GM21526 (cell line): ENCODE data around the gene MYO15B.

Experiments
- ATAC-seq: cut with Tn5 transposase; IDR thresholded peaks from one replicate; pipeline ENCODE4 v1.9.1; 2021; ENCODE audit warnings: moderate library complexity; ENCODE audit not compliant: unreplicated experiment, low FRiP score

The MYO15B gene

DNA sequence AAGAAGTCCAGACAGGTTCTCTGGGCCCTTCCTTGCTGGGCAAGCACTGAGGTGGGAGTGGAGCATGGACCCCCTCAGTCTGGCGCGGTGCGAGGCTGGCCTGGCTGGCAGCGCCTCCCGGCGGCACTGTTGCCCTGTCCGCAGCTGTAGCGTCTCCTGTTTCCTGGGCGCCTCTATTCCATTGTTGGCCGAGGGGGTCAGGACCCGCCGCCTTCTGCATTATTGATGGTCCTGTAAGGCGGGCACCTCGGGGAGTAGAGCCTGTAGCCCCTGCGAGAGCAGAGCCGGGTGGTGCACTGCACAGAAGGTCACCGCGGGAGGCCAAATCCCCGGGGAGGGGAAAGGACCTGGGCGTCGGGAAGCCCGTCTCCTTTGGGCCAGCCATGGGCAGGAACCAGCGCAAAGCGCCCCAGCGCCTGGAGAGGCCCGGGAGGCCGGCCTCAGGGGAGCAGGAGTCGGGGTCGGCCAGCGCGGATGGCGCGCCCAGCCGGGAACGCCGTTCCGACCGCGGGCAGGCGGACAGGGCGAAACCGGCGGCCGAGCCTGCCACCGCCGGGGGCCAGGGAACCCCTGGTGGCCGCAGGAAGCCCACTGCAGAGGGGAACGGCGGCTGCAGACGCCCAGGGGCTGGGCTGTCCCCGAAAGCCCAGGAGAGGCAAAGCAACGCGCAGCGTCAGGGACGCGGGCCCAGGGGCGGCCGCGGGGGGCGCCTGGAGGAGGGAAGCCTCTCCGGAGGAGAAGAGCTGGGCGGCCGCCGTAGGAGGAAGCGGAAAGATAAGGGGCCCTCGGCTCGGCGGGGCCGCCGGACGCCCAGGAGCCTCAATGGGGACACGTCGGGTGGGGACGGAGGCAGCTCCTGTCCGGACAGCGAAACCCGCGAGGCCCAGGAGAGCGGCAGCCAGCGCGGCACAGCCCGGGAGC is at the start of gene MYO15B:
Gene MYO15B (plus strand): TSS at position 126 of the 921 bp plus-strand sequence. CDS start 258 bp downstream, at position 384.
- ATAC-seq: no peak

DNA sequence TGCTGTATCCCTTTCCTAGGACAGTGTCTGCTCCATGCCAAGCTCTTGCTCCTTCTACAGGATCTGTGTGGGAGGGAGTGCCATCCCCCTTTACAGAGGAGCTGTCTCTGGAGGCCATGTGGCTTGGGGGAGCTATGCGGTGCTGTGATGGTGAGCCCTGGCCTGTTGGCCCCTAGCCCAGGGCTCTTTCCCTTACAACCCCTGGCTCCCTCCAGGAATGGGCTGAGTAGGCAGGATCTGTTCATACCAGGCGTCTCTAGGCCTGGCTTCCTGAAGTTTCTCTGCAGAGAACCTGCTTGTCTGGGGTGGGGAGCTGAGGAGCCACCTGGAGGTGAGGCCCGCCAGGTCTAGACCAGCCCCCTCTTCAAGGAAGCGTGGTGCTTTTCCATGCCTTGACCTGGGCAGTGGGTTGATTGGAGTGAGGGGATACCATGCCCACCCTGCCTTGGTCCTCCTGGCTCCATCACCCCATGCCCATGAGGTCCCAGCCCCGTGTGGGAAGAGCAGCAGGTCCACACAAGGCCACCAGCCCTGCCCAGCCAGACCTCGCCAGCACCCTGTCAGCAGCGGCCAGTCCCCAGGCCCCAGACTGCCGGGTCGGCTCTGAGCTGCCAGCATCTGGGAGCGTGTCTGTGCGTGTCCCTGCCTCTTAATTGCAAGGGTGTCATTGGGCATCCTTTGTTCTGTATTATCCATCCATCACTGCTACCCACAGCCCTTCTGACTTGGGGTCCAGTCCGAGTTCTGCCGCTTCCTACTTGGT is 47.5 kb upstream of the MYO15B start:
- ATAC-seq: no peak

DNA sequence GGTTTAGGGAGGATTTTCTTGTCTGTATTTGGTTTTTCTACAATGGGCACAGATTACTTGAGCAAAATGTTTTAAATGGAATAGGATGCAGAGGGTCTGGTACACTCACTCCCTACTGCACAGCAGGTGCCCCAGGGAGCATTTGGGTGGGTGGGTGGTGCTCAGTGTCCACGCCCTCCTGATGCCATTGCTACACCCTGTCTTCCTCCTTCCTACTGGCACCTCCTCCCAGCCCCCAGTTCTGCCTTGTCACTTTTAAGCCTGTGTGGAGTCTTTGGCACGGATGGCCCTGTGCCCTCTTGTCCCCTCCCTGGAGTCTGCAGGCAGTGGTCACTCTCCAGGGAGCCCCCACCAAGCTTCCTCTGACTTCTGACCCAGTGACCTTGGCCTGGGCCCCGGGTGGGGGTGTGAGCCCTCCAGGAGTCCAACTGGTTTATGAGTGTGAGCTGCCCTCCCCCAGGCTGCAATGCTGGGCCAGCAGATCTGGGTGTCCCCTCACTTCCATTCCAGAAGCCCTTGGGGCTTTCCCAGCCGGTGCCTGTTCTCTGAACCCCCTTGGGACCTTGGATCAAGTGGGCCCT is 46.6 kb upstream of the MYO15B start:
- ATAC-seq: no peak

DNA sequence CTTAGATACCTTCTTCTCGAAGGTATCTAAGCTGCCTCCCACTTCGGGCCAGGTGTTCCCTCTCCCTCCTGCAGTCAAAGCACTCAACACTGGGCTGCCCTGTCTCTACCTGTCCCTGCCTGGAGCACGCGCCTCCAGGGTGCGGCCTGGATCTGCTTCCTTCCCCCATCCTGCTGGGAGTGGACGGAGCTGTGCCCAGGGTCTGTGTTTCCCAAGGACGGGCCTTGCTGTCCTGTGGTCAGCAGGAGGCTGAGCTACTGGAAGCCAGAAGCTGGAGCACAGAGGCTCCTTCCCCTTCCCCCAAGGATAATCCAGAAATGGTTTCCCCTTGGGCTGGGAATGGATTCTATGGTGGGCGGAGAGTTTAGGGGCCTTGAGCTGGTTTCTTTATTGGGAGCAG is 45.4 kb upstream of the MYO15B start:
- no peak for ATAC-seq

DNA sequence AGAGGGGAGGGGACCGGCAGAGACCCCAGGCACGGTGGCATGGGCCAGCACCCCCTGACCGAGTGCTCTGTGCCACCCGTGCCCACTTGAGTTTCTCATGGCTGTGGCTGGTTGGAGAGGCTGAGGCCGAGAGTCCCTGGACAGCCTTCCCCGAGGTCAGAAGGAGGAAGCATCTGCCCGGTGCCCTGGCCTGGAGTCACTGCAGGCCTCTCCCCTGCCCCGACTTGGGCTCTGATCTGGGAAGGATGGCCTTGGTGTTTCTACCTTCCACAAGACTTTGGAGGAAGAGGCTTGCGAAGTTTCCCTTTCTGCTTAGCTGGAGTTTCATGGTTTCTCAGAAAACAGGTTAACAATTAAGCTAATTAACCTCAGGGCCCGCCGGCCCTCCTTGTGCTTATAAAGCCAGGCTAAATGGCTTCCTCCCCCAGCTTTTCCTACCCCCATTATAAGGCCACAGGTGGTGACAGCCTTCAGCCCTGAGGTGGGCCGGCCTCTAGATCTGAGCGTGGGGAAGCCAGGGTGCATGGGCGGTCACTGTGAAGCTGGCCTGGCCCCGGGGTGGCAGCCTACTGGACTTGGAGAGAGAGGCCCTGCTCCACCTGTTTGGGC is 44.8 kb upstream of the MYO15B start:
- no peak for ATAC-seq

DNA sequence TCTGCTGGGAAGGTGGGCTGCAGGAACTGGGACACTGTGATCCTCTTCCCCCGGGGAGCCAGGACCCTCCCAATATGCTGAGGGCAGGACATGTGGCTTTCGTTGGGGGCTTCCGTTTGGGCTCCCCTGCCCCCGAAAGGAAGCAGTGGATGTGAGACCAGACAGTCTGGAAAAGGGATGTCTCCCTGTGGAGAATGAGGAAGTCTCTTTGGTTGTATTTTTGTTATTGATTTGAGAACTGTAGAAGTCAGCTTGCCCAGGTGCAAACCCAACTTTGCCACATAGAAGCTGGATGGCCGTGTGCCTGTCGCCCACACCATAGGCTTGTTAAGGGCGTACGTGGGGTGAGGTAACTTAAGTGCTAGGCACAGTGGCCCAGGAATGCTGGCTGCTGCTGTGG is 43.4 kb upstream of the MYO15B start:
- ATAC-seq: no peak

DNA sequence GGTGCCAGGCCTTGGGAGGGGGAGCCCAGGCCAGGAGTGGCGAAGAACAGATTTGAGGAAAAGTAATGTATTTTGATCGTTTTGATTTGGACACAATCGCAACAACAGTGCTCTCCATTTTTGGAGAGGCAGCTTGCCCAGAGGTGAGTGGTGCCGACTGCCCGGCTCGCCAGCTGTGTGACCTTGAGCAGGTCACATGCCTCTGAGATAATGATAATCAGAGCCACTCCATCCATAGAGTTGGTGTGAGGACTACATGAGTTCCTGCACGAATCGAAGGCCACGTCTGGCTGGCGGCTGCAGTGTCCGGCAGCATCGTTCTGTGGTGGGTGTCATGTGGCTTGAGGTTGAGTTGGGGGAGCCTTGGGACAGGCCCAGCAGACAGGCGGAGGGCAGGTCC is 41.4 kb upstream of the MYO15B start:
- no peak for ATAC-seq

DNA sequence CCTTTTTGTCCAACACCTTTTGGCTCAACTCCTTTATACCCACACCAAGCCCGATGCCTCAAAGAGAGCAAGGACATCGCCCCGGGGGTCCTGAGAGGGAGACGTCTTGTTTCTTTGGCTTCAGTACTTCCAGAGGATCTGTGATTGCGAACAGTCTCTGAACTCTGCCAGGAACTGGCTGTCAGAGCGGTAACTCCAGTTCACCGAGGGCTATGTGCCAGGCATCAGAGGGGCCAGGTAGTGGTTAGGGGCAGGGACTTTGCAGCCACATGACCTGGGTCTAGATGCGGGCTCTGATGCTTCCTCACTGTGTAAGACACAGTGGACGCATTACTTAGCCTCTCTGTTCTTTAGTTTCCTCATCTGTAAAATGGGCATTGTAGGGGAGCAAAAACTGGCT is 40.5 kb upstream of the MYO15B start:
- ATAC-seq: no peak

DNA sequence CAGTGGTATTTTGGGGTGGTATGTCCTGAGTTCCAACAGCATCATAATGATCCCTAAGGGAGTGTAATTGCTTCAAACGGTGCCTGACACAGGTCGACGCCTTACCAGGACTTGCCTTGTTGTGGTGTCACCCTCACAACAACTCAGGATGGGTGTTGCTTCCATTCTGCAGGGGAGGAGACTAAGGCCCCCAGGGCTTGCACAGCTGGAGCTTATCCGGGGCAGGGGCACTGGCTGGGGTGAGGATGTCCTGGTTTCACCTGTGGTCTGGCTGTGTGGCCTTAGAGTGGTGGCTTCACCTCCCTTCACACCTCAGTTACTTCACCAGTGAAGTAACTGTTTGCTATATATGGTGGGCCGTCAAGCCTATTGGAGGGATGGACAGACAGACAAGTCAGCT is 38.8 kb upstream of the MYO15B start:
- ATAC-seq: no peak

DNA sequence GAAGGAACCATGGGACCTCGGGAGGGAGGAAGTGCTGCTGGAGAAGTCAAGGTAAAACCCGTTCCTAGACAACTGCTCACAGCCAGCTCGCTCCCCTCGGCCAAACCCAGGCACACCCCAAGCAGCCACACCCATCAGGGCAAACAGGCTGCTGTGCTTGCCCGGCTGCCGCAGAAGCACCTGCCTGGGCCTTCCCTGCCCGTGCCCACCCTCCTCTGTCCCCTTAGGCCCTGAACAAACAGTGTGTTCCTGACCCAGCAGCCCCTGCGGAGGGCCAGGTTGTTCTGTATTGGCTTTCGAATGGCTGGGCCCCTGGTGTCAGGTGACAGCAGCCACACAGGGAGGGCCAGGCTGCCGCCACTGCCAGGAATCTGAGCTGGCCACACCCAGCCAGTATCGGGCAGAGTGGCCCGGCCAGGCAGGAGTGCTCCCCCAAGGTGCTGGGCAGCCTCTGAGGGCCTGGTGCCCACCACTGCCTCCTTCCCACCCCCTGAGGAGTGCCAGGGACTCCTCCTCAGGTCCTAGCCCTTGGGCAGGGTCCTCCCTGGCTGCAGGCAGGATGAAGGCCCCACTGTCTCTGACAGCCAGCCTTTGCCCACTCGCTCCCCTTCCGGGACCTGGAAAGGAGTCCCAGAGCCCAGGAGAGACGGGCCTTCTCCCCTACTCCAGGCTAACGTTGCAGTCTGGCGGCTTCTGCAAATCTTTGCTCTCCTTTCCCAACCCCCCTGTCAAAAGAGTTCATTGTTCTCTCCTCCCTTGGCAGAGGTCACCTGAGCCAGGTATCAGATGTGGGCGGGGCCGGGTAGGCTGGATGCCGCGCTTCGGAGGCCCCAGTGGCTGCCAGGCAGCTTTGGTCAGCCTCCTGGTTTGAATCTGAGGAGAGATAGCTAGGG is 38.1 kb upstream of the MYO15B start:
- no peak for ATAC-seq

DNA sequence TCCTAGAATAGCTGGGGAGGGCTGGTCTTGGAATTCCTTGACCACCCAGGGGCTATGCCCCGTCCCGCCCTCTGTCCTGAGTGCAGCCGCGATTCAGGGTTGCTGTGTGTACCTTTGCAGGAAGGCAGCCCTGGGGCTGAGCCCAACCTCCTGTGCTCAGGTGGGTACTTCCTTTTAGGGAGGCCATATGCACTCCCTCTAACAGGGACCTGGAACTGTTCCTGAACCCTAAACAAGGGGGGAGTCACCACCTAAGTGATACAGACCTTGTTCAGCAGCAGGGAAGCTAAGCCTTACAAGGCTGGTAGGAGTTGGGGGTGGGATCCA is 37.5 kb upstream of the MYO15B start:
- no peak for ATAC-seq

DNA sequence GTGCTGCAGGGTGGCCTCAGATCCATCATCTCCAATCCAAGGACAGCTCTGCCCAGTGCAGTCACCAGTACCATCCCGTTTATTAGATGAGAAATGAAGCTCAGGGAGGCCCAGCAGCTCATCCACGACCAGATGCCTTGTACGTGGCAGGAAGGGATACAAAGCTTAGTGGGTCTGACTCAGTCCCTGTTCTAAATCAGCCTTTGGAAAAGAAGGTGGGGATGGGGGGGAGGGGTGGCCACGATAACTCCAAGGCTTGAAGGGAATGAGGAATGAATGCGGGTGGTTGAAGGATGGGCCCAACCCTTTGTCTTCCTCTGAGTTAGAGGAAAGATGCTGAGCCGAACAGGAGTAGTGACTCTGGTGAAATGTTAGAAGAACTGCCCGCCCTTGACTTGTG is 36.3 kb upstream of the MYO15B start:
- no peak for ATAC-seq

DNA sequence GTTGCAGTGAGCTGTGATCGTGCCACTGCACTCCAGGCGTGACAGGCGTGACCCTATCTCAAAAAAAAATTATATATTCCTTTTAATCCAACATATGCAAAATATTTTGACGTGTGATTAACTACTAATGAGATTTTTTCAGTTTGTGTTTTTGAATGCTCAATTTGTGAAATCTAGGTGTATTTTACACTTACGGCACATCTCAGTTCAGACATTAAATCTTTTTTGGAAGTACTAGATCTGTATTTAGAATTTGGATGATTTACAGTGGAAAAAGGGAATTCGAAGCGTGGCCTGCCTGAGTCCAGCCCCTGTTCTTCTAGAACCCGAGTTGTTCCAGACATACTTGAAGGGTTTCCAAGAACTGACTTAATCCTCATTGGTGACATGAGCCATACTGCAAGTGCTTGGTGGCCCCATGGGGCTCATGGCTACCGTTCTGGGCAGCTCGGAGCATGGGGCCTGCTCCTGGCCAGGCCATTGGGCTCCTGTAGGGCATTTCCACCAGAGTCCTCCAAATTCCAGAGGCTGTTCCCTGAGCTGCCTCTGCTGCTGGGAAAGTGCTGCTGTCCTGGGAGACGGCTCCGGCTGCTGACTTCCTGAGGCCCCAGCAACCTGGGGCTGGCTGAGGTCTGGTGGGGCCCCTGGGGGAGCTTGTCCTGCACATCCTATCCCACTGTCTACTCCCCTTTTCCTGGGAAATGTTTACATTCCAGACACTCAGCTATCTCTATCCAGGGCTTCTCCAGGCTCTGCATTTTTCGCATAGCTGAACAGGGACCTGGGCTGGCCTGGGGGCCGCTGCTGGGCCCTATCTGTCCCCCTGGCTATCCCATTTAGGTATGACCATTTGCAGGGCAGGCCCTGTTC is 34.9 kb upstream of the MYO15B start:
- ATAC-seq: no peak

DNA sequence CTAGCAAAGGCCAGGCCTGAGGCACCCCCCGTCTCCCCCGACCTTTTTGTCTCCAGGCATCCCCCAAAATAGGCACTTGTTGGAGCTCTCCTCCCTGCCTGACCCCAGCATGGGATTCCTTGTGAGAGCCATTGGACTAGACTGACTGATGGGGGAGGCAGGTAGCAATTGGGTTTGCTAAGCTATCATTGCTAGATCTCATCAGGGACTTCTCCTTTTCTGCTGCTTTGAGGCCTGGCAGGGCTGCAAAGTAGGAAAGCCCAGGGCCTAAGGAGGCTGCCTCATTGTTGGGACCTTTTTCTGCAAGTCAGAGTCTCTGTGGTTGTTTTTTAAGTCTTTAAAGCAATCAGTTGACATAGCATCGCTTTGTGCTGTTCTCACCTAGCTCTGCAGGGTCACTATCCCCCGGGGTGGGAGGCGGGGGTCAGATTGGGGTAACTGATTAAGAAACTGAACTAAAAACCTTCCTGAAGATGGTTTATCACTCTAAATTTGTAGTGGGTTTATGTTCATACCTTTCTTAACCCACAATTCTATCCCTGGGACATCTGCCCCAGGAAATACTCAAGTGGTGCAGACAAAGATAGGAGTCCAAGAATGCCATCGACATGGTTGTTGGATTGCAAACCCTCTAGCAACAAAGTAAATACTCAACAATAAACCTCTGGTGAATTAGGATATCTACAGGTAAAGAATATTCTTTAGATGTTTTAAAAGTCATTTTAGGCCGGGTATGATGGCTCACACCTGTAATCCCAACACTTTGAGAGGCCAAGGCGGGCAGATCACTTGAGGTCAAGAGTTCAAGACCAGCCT is 34.1 kb upstream of the MYO15B start:
- ATAC-seq: no peak

DNA sequence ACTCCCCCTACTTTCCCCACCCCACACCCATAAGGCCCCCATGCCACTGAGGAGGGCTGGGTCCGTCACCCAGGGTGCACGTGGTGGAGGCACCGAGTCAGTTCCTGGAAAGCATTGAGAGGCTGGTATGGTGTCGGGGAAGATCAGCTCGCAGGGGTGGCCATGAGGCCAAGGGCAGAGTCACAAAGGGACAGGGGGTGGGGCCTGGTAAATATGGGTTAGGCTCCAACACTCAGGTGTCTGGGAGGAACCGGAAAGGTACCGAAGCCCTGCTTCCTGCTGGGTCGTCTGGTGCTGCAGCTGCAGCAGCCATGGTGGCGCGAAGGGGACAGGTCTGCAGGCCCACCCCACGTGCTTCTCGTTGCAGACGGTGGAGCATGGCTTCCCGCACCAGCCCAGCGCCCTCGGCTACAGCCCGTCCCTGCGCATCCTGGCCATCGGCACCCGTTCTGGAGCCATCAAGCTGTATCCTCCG is 31.9 kb upstream of the MYO15B start:
- no peak for ATAC-seq

DNA sequence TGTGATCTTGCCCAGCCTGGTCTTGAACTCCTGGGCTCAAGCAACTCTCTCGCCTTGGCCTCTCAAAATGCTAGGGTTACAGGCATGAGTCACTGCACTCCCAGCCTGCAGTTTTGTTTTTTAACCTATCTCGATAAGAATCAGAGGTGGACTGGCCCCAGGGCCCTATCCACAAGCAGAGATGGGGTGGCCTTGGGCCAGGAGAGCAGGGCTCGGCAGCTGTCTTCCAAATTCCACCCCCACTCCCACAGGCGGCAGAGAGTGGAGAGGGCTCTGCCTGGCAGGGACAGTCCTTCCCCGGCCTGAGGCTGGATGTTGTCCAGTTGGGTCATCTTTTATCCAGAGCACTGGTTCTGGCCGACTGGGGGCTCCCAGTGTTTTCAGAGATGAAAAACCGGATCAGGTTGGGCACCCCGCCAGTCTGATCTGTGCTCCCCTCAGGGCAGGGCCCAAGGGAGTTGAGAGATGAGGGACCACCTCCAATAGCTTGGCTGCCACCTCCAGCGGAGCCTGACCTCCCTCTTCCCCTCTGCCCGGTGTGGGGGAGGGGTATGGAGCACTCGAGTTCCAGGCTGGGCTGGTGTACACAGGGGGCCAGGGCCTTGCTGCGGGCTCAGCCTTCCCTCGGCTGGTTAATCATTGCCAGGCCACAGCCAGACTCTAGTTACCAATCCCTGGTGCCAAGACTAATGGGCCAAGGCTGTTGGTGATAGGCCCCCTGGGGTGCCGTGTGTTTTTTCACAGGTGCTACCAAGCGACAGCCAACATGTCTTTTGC is 30.3 kb upstream of the MYO15B start:
- ATAC-seq: no peak

DNA sequence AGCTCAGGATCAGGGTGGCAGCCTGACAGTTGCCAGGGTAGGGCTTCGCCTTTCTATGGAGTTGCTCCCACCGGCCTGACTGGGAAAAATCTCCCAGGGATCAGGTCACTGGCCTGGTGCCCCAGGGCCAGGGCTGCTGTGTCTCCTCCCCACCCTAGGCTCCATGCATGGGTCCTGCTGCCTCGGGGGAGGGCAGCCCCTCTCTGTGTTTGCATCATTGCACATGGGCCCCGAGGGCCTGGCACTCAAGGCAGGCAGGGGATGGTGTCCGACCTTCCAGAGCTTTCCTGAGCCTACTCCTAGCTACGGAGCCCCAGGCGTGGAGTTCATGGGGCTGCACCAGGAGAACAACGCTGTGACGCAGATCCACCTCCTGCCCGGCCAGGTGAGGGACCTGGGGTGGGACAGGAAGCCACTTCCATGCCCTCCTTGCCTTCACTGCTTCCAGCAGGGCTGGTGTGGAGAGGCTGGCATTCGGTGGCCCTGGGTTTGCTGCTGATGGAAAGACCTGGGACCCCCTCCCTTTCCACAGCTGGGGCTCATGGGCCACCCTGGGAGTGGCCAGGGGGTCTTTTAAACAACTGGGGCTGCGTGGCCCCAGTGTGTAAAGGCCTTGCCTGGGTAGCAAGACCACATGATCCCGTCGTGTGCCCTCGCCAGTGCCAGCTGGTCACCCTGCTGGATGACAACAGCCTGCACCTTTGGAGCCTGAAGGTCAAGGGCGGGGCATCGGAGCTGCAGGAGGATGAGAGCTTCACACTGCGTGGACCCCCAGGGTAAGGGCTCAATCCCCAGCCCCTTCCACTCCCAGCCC is 29.5 kb upstream of the MYO15B start:
- no peak for ATAC-seq
